ENCODE measurements around the gene RNASE13. TPM values are rescaled to one million over a fixed set of nuclear protein-coding genes. Genes with fewer than 3 reads are reported as not detected.

RNASE13 gene
- total RNA-seq, 2 experiments from 2014 or later: not detected

GRCh38 chr14:20999591-20999990 is 35.0 kb downstream of the RNASE13 start:
- no peak overlapping the region for H3K4me3 Mint-ChIP-seq
- no peaks in the 10 kb centered on the region for H3K9me3 Mint-ChIP-seq
- H3K36me3 Mint-ChIP-seq (ENCODE audit: low read depth): peaks cover 23% of the 10 kb centered on the region
- H3K27me3 Mint-ChIP-seq: no peaks in the 10 kb centered on the region
- DNase-seq (no peak), ATAC-seq (no peak)
- ChIA-PET POLR2A (interaction anchor here (1.0 to 1.7 kb wide), 3 partner anchors 10 to 90 kb away, joined by 3 to 4 read pairs (median 4); partner anchors contain the start of gene METTL17), CTCF (interaction anchor here (1.4 to 12.6 kb wide), 5 partner anchors 16 to 94 kb away, joined by 3 to 208 read pairs (median 7); no protein-coding TSS in a partner anchor)
- H3K27ac Mint-ChIP-seq: no peak overlapping the region
- H3K4me1 Mint-ChIP-seq (ENCODE audit: low read depth): peaks cover 7% of the 10 kb centered on the region
- intact Hi-C loops (cut with micrococcal nuclease): no loop called here
- no peak for TF ChIP-seq CTCF (IDR thresholded peaks at IDR 0.05)

DNA sequence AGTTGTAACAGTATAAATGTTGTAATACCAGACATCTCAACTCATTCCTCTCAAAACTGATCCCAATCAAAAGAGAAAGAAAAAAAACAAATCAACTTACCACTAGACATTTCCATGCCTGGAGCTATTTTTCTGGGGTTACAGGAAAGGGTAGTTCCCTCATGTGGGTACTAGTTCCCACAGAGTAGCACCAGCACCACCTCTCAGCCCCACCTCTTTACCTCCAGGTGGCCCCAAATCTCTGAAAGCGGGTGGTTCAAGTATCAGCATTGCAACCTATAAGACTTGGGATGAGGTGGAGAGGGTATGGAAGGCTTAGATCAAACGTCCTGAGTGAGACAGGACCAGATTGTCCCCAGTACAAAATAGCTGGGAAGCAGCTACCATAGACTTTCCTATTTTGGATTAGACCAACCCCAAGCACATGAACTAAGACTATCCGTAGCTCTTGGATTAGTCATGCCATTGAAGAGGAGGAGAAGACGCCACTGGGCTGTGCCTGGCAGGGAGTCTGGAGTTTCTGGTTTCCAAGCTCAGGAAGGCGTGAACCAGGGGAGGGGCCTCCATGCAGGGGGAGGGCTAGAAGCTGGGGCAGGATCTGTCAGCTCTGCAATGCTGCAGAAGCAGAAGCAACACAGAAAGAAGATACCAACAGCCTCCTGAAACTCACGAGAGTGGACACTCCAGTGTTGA is 35.8 kb downstream of the RNASE13 start, which contains the start of gene SLC39A2:
TSS of gene SLC39A2 (plus strand) at position 620 of the 693 bp plus-strand sequence. CDS start 154 bp downstream, outside the sequence.
- Mint-ChIP-seq H3K36me3 (ENCODE audit: low read depth) (peaks cover 29% of the 10 kb centered on the region), H3K27me3 (no peaks in the 10 kb centered on the region), H3K27ac (peak within 1 kb of the TSS; percentile 19), H3K4me3 (no peak within 1 kb of the TSS), H3K9me3 (no peaks in the 10 kb centered on the region), H3K4me1 (ENCODE audit: low read depth) (peaks cover 8% of the 10 kb centered on the region)
- ChIA-PET CTCF (interaction anchor here (1.2 to 12.6 kb wide), 8 partner anchors 17 to 105 kb away, joined by 3 to 208 read pairs (median 6); no protein-coding TSS in a partner anchor), POLR2A (interaction anchor here (0.6 to 1.7 kb wide), 4 partner anchors 9 to 90 kb away, joined by 3 to 4 read pairs (median 4); partner anchors contain the start of gene METTL17)
- DNase-seq (no peak), ATAC-seq (no peak)
- no peak for TF ChIP-seq CTCF (IDR thresholded peaks at IDR 0.05)
- intact Hi-C loops (cut with micrococcal nuclease): no loop called here

DNA sequence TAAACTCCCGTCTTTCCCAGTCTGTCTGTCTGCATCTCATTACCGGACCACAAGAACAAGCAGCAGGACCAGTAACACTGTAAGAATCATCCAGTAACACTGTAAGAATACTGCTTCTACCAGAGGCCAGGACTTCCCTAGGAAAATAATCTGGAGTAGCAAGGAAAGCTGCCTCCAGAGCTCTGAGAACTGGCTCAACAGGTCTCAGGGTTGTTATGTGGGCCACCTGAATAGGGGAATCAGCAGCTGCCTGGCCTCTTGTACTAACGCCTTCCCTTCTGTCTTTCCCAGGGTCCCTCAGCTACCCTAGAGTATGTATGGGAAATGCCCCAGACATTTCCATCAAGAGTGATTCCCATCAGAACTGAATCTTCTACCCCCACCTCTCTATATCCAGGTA is 36.5 kb downstream of the RNASE13 start:
- ATAC-seq: no peak
- Mint-ChIP-seq H3K4me3 (no peak overlapping the region), H3K27ac (peak overlapping the region; percentile 19), H3K27me3 (no peaks in the 10 kb centered on the region), H3K36me3 (ENCODE audit: low read depth) (peaks cover 32% of the 10 kb centered on the region), H3K4me1 (ENCODE audit: low read depth) (peaks cover 10% of the 10 kb centered on the region), H3K9me3 (no peaks in the 10 kb centered on the region)
- intact Hi-C loops (cut with micrococcal nuclease): no loop called here
- POLR2A ChIA-PET: interaction anchor here (0.8 to 1.7 kb wide), 3 partner anchors 8 to 91 kb away, joined by 3 to 4 read pairs (median 4); partner anchors contain the start of gene METTL17
- DNase-seq: no peak
- CTCF ChIA-PET: interaction anchor here (1.2 to 12.6 kb wide), 8 partner anchors 17 to 106 kb away, joined by 3 to 208 read pairs (median 6); no protein-coding TSS in a partner anchor
- TF ChIP-seq CTCF (IDR thresholded peaks at IDR 0.05): no peak

- POLR2A ChIA-PET: interaction anchor here (0.8 to 1.6 kb wide), 2 partner anchors 18 to 54 kb away, joined by 3 to 4 read pairs; no protein-coding TSS in a partner anchor
- H3K27me3 Mint-ChIP-seq: no peaks in the 10 kb centered on the region
- no peak overlapping the region for H3K27ac Mint-ChIP-seq
- ATAC-seq (no peak), DNase-seq (no peak)
- no peaks in the 10 kb centered on the region for H3K9me3 Mint-ChIP-seq
- H3K36me3 Mint-ChIP-seq (ENCODE audit: low read depth): peaks cover 37% of the 10 kb centered on the region
- H3K4me1 Mint-ChIP-seq (ENCODE audit: low read depth): peaks cover 14% of the 10 kb centered on the region
- no peak overlapping the region for H3K4me3 Mint-ChIP-seq
- CTCF ChIA-PET: interaction anchor here (0.8 to 12.6 kb wide), 7 partner anchors 8 to 139 kb away, joined by 3 to 208 read pairs (median 9); no protein-coding TSS in a partner anchor
- no peak for TF ChIP-seq CTCF (IDR thresholded peaks at IDR 0.05)
- intact Hi-C loops (cut with micrococcal nuclease): no loop called here
These were observed 37.0 kb downstream of the RNASE13 start for GRCh38 chr14:20997564-20997963.
